Fibroblast of the aortic adventitia (primary cell): ENCODE results near the gene PRKCH. TPM values are rescaled to one million over a fixed set of nuclear protein-coding genes. Genes with fewer than 3 reads are reported as not detected.
A peak's percentile ranks its signal among the peaks of the same experiment; 100 is the strongest.
"Not testable (repeated sequence)": the region's sequence is repeated elsewhere in the genome, so short reads cannot be mapped to it uniquely, and the experiment has no call there.

Experiments
- DNase-seq: peaks from one replicate; pipeline ENCODE4 v3.0.0-alpha.2; 2010; ENCODE audit warnings: low read depth
- H3K4me3 ChIP-seq: 2 replicates; pipeline ENCODE4 v1.5.1; 2011; ENCODE audit warnings: low read depth, mild to moderate bottlenecking, control low read depth, low read length, moderate library complexity
- total RNA-seq: library from RNA; depleted of rRNA; stranded (reverse); fragments of >200 nt; gene quantifications from 2 replicates; pipeline ENCODE4 v1.2.3, GENCODE V29; 2012; ENCODE audit warnings: low replicate concordance
- TF ChIP-seq, protein P1 (sequence below): IDR thresholded peaks from 2 replicates; pipeline ENCODE4 v1.5.1; 2011; ENCODE audit warnings: mild to moderate bottlenecking, low read length, control low read depth, inconsistent platforms; ENCODE audit not compliant: insufficient read depth

PRKCH gene
- total RNA-seq, 1 donor, result 4.2 TPM

DNA sequence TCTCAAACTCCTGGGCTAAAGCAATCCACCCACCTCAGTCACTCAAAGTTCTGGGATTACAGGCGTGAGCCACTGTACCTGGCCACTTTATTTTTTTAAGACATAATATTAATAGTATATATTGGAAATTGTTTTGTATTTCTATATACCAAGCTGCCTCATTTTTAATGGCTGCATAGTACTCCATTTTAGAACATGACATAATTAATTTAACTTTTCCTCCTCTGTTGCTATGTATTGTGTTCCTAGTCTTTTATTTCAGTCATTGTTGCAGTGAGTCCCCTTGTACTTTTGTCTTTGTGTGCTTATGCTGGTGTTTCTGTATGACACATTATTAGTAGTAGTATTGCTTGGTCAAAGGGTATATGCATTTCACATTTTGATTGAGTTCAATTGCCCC is 138.7 kb downstream of the PRKCH start:
- DNase-seq, result no peak
- no peak overlapping the region for H3K4me3 ChIP-seq
- TF ChIP-seq, protein P1, sequence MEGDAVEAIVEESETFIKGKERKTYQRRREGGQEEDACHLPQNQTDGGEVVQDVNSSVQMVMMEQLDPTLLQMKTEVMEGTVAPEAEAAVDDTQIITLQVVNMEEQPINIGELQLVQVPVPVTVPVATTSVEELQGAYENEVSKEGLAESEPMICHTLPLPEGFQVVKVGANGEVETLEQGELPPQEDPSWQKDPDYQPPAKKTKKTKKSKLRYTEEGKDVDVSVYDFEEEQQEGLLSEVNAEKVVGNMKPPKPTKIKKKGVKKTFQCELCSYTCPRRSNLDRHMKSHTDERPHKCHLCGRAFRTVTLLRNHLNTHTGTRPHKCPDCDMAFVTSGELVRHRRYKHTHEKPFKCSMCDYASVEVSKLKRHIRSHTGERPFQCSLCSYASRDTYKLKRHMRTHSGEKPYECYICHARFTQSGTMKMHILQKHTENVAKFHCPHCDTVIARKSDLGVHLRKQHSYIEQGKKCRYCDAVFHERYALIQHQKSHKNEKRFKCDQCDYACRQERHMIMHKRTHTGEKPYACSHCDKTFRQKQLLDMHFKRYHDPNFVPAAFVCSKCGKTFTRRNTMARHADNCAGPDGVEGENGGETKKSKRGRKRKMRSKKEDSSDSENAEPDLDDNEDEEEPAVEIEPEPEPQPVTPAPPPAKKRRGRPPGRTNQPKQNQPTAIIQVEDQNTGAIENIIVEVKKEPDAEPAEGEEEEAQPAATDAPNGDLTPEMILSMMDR, result no peak

- TF ChIP-seq, protein P1, result no peak
- no peak for DNase-seq
- no peak overlapping the region for H3K4me3 ChIP-seq
Observed at GRCh38 chr14:61460718-61461611, 139.6 kb downstream of the PRKCH start.

- DNase-seq, result peak; percentile 88
- TF ChIP-seq, protein P1, result peak; percentile 57
- H3K4me3 ChIP-seq, result no peak overlapping the region
Observed at GRCh38 chr14:61461808-61462275, 140.5 kb downstream of the PRKCH start.

DNA sequence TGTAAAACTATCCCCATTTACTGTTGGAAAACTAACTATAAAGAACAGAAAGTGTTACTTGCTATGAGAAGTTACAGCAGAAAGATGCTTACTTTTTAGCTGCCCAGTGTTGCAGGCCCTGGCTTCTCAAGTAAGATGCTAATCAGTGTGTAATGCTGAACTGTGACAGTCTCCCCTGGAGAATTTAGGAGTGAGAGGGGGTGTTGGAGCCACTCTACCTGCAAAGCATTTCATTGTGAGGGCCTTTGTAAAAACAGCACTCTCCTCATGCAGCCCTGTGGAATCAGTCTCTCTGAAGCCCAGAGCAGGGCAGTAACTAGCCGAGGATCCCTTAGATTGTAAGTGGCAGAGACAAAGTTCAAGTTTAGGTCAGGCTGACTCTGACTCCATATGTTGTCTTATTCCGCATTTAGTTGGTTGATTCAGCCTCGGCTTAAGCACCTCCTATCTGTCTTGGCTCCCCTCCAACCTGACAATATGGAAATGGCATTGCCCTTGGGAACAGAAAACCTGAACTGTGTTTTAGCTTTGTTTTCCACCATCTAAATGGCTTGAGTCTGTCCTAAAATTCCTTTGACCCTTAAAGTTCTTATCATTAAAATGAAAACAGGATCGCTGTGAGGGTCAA is 141.3 kb downstream of the PRKCH start:
- TF ChIP-seq, protein P1, result no peak
- no peak overlapping the region for H3K4me3 ChIP-seq
- peak; percentile 74 for DNase-seq

GRCh38 chr14:61463664-61464285 is 142.4 kb downstream of the PRKCH start:
- no peak for DNase-seq
- TF ChIP-seq, protein P1, result no peak
- no peak overlapping the region for H3K4me3 ChIP-seq

GRCh38 chr14:61464539-61465320 is 143.4 kb downstream of the PRKCH start:
- not testable (repeated sequence) for DNase-seq, H3K4me3 ChIP-seq
